Gastroesophageal sphincter (tissue), 4 donors: ENCODE results near the gene SLU7. TPM values are rescaled to one million over a fixed set of nuclear protein-coding genes. Genes with fewer than 3 reads are reported as not detected.

ENCODE experiments used
- ATAC-seq: fragments of 150-250 bp; one replicate; pipeline ENCODE4 v1.9.1; 2016; ENCODE audit warnings: mild to moderate bottlenecking, moderate library complexity
- H3K27ac ChIP-seq, 4 donors: fragments of 200-600 bp; sonication (generic) in 3 of 4; 1 replicate in 3 of 4; 2 replicates in 1 of 4; pipeline ENCODE4 v1.5.1; 2016 to 2019
- H3K27me3 ChIP-seq: fragments of 200-600 bp; sonication (generic); one replicate; pipeline ENCODE4 v1.5.1; 2019
- H3K36me3 ChIP-seq, 2 donors: fragments of 200-600 bp; sonication (generic); one replicate each; pipeline ENCODE4 v1.5.1; 2019; ENCODE audit warnings: control low read depth in 1 of 2
- H3K4me1 ChIP-seq, 3 donors: fragments of 200-600 bp; sonication (generic); 1 replicate in 2 of 3; 2 replicates in 1 of 3; pipeline ENCODE4 v1.5.1; 2016 to 2019; ENCODE audit warnings: control low read depth in 2 of 3
- H3K4me3 ChIP-seq, 2 donors: fragments of 200-600 bp; sonication (generic); one replicate each; pipeline ENCODE4 v1.5.1; 2019; ENCODE audit warnings: mild to moderate bottlenecking in 1 of 2, moderate library complexity in 1 of 2
- H3K9me3 ChIP-seq, 3 donors: fragments of 200-600 bp; sonication (generic); one replicate each; pipeline ENCODE4 v1.5.1; 2017 to 2019; ENCODE audit warnings: control low read depth in 2 of 3
- EP300 ChIP-seq: sonication (generic); formaldehyde crosslinking; IDR thresholded peaks from one replicate; pipeline ENCODE4 v1.6.1; 2017; ENCODE audit warnings: antibody characterized with exemption, mild to moderate bottlenecking
- POLR2A ChIP-seq, 2 donors: fragments of 450-650 bp; IDR thresholded peaks; one replicate each; pipeline ENCODE4 v1.6.1; 2017; ENCODE audit warnings: antibody characterized with exemption in 2 of 2, mild to moderate bottlenecking in 2 of 2, moderate library complexity in 1 of 2
- POLR2AphosphoS5 ChIP-seq: sonication (generic); formaldehyde crosslinking; IDR thresholded peaks from one replicate; pipeline ENCODE4 v1.6.1; 2017; ENCODE audit warnings: antibody characterized with exemption
- WGBS, 2 donors: methylation state at CpG; one replicate each; pipeline ENCODE4 v1.1.5; 2018; ENCODE audit warnings: low coverage in 1 of 2; 5-methylcytosine and 5-hydroxymethylcytosine counted together
- total RNA-seq, 4 donors: library from RNA; depleted of rRNA; stranded (reverse); fragments of >200 nt; gene quantifications; one replicate each; pipeline ENCODE4 v1.1.0, GENCODE V29; 2016
- TF ChIP-seq, protein P1 (sequence below), 4 experiments: fragments of 200-600 bp in 2 of 4; fragments of 450-650 bp in 2 of 4; sonication (generic) in 1 of 4; IDR thresholded peaks; one replicate each; pipeline ENCODE4 v1.5.1; 2017 to 2019; ENCODE audit warnings: antibody characterized with exemption in 4 of 4, mild to moderate bottlenecking in 2 of 4, moderate library complexity in 2 of 4

SLU7 gene
- total RNA-seq, 4 donors from 2014 or later, result 52.6 to 133 (median 88.3) TPM

GRCh38 chr5:160379511-160379910 lies 39.4 kb downstream of the SLU7 start:
- H3K4me3 ChIP-seq, result no peak overlapping the region
- no peak overlapping the region for H3K27ac ChIP-seq
- TF ChIP-seq, protein P1, sequence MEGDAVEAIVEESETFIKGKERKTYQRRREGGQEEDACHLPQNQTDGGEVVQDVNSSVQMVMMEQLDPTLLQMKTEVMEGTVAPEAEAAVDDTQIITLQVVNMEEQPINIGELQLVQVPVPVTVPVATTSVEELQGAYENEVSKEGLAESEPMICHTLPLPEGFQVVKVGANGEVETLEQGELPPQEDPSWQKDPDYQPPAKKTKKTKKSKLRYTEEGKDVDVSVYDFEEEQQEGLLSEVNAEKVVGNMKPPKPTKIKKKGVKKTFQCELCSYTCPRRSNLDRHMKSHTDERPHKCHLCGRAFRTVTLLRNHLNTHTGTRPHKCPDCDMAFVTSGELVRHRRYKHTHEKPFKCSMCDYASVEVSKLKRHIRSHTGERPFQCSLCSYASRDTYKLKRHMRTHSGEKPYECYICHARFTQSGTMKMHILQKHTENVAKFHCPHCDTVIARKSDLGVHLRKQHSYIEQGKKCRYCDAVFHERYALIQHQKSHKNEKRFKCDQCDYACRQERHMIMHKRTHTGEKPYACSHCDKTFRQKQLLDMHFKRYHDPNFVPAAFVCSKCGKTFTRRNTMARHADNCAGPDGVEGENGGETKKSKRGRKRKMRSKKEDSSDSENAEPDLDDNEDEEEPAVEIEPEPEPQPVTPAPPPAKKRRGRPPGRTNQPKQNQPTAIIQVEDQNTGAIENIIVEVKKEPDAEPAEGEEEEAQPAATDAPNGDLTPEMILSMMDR (IDR thresholded peaks at IDR 0.05), result no peak
- no peak for TF ChIP-seq POLR2AphosphoS5
- TF ChIP-seq POLR2A (IDR thresholded peaks at IDR 0.05), result no peak
- TF ChIP-seq EP300, result no peak
- no peak for ATAC-seq
- WGBS, 2 donors, result 24 to 38% methylated on average over 3 to 4 of the region's 4 CpGs
- H3K36me3 ChIP-seq, result no peaks in the 10 kb centered on the region
- peaks cover 0 to 10% (median 0%) of the 10 kb centered on the region in 3 donors for H3K4me1 ChIP-seq
- H3K9me3 ChIP-seq, result no peaks in the 10 kb centered on the region
- H3K27me3 ChIP-seq, result no peaks in the 10 kb centered on the region

DNA sequence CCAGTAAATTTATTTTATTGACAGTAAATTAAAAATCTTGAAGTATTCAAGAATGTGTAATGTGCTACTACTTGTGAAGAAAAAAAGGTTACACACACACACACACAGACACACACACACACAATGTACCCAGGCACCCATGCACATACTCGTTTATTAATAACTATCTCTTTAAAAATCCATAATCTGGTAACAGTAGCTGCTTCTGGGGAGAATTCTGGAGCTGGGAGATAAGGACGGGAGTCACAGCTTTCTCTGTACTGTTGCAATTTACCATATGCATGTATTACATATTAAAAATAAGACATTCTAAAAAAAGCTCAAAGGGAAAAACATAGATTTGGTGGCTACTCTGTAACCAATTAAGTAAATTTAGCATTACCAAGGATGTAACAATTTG lies 40.6 kb downstream of the SLU7 start:
- Histone ChIP-seq H3K4me1 (peaks cover 0 to 10% (median 0%) of the 10 kb centered on the region in 3 donors), H3K27me3 (no peaks in the 10 kb centered on the region), H3K4me3 (no peak overlapping the region), H3K27ac (no peak overlapping the region), H3K36me3 (no peaks in the 10 kb centered on the region), H3K9me3 (no peaks in the 10 kb centered on the region)
- 58 to 62% methylated on average over 2 of the region's 2 CpGs for WGBS, 2 donors
- TF ChIP-seq POLR2A (IDR thresholded peaks at IDR 0.05) (no peak), EP300 (no peak), POLR2AphosphoS5 (no peak)
- TF ChIP-seq, protein P1 (IDR thresholded peaks at IDR 0.05), result no peak
- ATAC-seq, result no peak

DNA sequence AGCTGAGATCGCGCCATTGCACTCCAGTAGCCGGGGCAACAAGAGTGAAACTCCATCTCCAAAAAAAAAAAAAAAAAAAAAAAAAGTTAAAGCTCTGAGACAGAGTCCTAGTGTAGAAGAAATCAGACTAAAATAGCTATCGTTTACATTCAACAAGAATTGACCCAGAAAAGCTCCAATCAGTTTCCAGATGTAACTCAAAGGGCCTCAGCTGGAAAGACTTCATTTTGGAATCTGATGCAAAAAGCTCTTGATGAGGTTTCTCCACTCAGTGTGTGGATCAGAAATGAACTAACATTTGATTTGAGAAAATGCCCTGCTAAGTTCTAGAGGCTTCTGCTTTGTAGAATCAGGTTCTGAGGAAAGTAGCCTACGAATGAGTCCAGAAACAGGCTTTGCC lies 41.2 kb downstream of the SLU7 start:
- Histone ChIP-seq H3K9me3 (no peaks in the 10 kb centered on the region), H3K4me1 (peaks cover 0 to 10% (median 0%) of the 10 kb centered on the region in 3 donors), H3K27ac (peak overlapping the region in 1 of 4 donors; percentile 13), H3K27me3 (no peaks in the 10 kb centered on the region), H3K4me3 (no peak overlapping the region), H3K36me3 (no peaks in the 10 kb centered on the region)
- TF ChIP-seq, protein P1 (IDR thresholded peaks at IDR 0.05), result no peak
- TF ChIP-seq POLR2A (IDR thresholded peaks at IDR 0.05) (no peak), EP300 (no peak), POLR2AphosphoS5 (no peak)
- WGBS, 2 donors, result 53 to 73% methylated on average over 2 to 4 of the region's 5 CpGs
- ATAC-seq, result no peak

DNA sequence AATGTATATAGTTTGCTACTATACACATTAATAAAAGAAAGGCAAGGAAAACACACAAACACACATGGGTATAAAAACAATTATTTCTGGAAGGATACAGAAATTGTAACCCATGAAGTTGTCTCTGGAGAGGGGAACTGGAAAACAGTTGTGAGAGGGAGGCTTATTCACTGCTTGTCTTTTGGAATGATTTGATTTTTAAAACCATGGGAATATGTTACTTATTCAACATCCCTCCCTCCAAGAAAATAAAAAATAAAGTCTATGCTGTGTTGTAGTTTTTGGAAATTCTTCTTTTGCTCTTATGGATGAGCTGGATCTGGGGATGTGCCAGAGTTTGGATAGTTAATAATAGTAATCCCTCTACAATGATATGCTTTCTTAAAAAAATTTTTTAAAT lies 42.5 kb downstream of the SLU7 start:
- ATAC-seq, result no peak
- H3K4me3 ChIP-seq, result no peak overlapping the region
- no peaks in the 10 kb centered on the region for H3K9me3 ChIP-seq
- H3K4me1 ChIP-seq, result peaks cover 0 to 10% (median 0%) of the 10 kb centered on the region in 3 donors
- H3K27me3 ChIP-seq, result no peaks in the 10 kb centered on the region
- TF ChIP-seq POLR2A (IDR thresholded peaks at IDR 0.05) (no peak), EP300 (no peak), POLR2AphosphoS5 (no peak)
- TF ChIP-seq, protein P1 (IDR thresholded peaks at IDR 0.05), result no peak
- H3K27ac ChIP-seq, result no peak overlapping the region
- H3K36me3 ChIP-seq, result no peaks in the 10 kb centered on the region

GRCh38 chr5:160375701-160376100 lies 43.2 kb downstream of the SLU7 start:
- H3K36me3 ChIP-seq, result no peaks in the 10 kb centered on the region
- WGBS, 2 donors, result 8 to 25% methylated on average over 1 to 2 of the region's 2 CpGs
- no peaks in the 10 kb centered on the region for H3K9me3 ChIP-seq
- TF ChIP-seq, protein P1 (IDR thresholded peaks at IDR 0.05), result no peak
- TF ChIP-seq EP300 (no peak), POLR2AphosphoS5 (no peak), POLR2A (IDR thresholded peaks at IDR 0.05) (no peak)
- no peaks in the 10 kb centered on the region for H3K27me3 ChIP-seq
- no peak for ATAC-seq
- peaks cover 0 to 13% (median 0%) of the 10 kb centered on the region in 3 donors for H3K4me1 ChIP-seq
- no peak overlapping the region for H3K27ac ChIP-seq
- H3K4me3 ChIP-seq, result no peak overlapping the region
